Stimulated activated CD4-positive, alpha-beta T cell treated with anti-CD3 and anti-CD28 coated beads, Interleukin-2, amount 100 ng/mL, for 48 hours (primary cell): Measurements from ENCODE around the gene C10orf120.

Experiments used
- DNase-seq, 2 donors: peaks; one replicate each; pipeline ENCODE4 v3.0.0-alpha.2; 2020

C10orf120 gene

DNA sequence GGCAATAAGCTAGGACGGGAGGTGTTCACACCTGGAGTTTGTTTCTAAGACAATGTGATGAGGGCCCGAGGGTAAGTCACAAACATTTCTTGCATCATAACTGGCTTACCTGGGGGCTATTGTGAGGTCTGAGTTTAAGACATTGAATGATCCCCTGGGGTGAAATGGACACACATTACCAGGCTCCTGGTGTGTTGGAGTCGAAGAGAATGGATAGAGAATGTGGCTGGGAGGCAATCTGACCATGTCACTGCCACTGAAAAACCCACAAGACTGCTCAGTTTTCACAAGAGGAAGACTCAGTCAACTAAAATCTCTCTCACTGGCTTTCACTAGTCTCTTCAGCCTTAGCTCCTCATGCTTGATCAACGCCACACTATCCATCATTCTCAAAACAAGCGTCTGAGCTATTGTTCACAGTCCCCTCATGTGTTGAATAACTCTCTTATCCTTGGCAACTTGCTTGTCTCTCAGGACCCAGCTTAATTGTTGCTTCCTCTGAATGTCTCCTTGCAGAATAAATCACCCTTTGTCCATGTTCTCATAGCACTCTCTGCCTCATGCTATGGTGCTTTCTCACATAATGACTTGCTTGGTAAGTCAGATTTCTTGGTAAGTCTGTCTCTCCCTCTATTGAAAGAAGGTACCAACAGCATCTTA is at the start of gene C10orf120:
Gene C10orf120 (minus strand): TSS at position 51 of the 660 bp plus-strand sequence. CDS start 56 bp downstream, outside the sequence.
- DNase-seq, result no peak

DNA sequence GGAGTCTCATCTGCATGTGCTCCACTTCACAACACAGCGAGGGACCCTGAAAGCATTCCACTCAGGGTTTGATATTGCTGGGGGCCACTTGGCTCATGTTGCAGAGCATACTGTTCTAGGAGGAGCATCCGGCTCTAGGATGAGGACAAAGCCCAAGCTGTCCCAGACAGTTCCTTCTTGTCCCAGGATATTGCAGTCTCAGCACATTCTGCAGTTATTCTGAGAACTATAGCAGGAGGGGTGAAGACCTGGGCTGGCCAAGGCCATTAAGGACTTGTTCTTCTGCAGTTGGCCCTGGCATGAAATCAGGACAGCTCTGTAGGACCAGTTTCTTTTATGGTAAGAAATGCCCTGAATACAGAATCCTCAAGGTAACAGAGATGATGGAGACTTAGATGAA is 48.9 kb upstream of the C10orf120 start:
- DNase-seq, result no peak

DNA sequence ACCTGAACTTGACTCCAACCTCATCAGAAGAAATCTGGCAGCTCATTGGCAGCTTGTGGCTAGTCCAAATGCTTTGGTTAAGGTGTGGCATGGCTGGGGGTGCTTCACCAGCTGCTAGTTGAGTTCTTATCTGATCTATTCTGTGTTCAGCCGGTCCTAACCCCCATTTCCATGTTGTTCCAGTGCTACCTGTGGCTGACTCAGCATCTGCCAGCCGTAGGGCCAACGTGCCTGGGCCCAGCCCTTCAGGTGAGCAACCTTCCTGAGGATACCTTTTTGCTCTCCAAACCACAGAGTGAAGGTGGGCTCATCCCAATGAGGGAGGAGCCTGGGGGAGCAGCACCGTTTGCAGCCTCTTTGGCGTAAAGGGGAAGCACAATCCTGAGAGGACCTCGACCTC is 46.8 kb upstream of the C10orf120 start:
- no peak for DNase-seq

DNA sequence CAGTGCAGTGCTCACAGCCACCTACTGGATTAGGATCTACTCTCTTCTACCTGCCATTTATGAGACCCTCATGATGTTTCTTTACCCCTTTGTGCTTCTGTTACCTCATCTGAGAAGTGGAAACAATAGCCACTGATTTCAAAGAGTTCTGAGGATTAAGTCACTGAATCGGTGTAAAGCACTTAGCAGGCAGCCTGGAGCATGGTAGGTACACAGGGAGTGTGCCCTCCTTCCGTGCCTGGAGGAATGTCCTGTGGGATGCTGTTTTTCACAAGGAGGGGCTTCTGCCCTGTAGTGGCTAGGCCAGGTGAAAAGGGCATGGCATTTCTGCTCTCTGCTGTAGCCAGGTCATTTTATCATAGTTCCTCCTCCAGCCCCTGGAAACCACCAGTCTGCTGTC is 44.6 kb upstream of the C10orf120 start:
- no peak for DNase-seq

DNA sequence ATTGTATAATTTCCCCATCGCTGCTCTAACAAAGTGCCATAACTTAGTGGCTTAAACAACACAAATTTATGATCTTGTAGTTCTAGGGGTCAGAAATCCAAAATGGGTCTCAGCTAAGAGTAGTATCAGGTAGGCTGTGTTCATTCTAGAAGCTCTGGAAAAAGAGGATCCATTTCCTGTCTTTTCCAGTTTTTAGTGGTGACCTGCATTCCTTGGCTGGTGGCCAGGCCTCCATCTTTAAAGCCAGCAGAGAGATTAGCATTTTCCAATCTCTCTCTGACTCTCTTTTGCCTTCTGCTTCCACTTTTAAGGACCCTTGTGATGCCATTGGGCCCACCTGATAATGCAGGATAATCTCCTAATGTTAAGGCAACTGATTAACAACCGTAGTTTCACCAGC is 41.0 kb upstream of the C10orf120 start:
- no peak for DNase-seq

DNA sequence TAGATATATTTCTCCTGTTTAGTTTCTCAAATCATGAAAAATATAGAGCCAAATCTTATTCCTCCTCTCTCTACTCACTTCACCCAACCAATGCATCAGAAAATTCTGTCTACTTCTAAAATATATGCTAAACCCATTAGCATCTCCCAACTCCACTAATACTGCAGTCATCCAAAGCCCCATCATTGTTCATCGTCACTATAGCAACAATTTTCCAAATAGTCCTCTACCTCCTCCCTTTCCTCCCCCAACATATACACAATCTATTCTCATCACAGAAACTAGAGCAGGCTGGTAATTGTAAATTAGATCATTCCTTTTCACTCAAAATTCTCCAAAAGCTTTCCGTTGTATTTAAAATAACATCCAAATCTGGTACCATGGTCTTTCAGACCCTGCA is 38.4 kb upstream of the C10orf120 start:
- DNase-seq, result no peak

DNA sequence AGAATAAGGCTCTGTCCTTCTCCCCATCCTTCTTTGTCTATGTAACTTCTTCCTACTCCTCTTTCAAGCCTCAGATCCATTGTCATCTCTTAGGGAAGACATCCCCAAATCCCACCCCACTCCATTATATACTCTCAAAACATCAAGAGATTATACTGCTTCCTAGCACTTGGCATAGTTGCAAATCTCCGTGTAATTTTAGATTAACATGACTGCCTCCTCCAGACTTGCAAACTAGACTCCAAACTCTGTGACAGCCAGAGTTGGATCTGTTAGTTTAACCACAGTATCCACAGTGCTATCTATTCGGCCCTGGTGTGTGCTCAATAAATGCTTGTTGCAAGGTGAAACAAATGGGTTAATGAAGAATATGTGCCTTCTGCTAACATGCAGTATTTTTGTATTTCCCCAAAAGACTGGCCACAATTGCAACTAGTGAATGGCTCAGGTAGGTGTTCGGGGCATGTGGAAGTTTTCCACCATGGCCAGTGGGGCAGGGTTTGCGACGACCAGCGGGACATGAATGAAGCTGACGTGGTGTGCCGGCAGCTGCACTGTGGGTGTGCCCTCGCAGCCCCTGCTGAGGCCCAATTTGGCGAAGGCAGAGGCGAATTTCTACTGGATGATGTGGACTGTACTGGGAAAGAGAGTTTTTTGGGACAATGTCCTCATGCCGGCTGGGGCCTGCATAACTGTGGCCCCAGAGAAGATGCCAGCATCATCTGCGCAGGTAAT is 34.5 kb upstream of the C10orf120 start:
- no peak for DNase-seq

DNA sequence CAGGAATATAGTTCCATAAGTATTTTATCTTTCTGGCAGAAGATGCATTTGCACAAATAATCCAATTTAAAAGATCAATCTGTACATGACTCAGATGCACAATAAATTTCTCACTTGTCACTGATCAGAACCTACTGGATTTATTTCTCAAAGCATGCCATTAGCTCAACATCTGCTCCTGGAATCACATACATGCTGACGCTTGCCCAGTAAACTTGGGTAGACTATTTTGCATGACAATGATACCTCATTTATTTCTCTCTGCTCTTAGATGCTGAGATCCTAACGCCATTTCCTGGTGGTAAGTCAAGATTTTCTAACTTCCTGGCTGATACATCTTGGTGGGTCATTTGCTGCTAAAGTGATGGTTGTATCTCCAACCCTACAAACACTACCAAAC is 33.8 kb upstream of the C10orf120 start:
- no peak for DNase-seq

DNA sequence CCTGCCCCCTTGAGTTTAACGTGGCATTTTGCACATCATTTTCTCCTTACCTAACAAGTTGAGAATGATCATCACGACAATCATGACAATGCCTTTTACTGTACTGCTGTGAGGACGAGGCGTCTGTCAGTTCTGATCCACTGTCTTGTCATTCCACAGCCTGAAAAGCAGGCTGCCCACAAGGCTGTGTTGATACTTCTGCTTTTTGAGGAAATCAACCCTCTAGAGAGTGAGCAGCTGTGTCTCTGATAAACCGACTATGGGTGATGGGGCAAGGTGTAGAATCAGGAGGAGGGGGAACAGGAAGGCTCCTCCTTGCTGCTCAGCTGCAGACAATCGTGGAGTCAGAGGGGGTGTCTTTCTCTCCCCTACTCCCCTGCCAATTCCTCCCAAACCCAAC is 30.6 kb upstream of the C10orf120 start:
- DNase-seq, result no peak

DNA sequence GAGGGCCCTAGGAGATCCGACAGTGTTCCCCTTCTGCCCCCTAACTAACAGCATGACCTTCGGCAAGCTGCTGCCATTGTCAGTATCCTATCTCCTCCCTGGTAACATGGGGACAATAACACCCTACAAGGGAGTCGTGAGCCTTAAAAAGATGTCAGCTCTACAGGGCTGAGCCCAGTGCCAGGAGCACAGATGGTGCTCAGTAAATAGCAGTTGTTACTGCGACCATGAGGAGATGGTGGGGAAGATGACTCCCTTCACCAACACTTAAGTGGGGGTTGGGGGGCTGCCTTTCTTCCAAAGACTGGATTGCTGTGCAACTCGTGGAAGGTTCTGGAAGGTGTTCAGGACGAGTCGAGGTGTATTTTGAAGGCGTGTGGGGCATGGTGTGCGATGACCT is 29.5 kb upstream of the C10orf120 start:
- no peak for DNase-seq

DNA sequence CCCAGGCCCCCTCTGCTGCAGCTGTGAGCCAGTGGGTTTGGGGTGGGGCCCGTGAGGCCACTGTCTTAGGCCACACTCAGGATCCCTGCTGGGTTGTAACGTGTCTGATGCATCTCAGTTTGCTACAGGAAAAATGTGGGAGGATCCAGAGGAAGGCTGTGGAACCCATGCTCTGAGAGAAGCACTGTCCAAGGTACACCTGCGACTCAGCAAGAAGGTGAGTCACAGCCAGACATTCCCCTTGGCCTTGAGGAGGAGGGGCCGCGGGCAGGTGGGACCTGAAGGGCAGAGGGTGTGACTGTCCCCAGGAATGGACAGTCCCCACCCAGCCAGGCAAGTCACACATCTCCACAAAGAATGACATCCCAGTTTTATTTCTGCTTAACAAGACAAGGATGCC is 27.8 kb upstream of the C10orf120 start:
- DNase-seq, result no peak

DNA sequence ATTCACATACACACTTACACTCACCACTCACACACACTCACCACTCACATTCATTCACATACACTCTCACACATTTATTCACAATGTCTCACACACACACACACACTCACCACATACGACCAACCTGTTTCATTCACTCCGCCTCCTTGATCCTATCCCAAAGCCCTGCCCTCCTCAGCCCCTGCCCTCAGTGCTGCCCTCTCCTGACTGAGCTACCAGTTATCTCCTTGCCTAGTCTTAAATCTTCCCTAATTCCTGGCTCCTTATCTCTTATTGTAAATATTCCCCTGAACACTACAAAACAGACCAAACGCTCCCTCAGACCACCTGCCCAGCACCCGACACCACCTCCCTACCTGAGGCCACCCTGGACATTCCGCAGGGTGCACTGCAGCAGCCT is 26.1 kb upstream of the C10orf120 start:
- DNase-seq, result no peak

DNA sequence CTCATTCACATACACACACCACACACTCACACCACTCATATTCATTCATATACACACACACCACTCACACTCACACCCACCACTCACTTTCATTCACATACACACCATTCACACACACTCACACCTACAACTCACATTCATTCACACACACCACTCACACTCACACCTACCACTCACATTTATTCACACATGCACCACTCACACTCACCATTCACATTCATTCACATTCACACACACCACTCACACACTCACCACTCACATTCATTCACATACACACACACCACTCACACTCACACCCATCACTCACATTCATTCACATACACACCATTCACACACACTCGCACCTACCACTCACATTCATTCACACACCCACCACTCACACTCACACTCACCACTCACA is 25.4 kb upstream of the C10orf120 start:
- DNase-seq, result no peak

DNA sequence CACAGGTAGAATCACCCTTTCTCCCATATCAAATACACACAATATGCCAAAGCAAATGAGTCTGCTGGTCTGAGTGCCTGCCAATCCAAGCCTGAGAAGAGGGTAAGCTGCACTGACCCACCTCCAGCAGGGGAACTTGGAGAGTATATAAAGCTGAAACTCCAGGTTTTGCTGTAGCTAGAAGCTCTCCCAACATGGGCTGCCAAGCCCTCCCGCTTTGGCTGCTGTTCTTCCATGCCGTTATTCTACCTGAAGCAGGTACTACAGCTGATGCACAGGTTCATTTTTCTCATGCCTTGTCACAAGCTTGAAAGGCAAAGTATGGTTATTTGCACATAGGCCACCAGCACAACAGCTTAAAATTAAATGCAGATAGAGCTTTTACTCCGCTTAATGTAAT is 21.5 kb upstream of the C10orf120 start:
- DNase-seq, result no peak

DNA sequence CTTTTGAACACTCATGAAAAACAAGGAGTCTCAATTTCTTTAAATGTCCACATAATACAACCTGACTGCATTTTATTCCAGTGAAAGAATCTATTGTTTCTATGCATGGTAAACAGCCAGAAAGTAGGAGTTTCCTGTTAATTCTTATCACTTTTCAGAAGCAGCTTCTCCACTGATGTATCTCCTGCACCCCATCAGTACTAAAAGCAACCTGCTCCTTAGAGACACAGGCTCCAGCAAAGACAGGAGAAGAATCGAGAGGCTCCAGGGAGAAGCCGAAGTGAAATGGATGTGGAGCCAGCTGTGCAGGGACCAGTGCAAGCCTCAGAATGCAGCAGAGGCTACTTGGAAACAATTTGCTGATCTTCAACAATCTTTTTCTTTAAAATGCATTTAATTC is 16.4 kb upstream of the C10orf120 start:
- no peak for DNase-seq

DNA sequence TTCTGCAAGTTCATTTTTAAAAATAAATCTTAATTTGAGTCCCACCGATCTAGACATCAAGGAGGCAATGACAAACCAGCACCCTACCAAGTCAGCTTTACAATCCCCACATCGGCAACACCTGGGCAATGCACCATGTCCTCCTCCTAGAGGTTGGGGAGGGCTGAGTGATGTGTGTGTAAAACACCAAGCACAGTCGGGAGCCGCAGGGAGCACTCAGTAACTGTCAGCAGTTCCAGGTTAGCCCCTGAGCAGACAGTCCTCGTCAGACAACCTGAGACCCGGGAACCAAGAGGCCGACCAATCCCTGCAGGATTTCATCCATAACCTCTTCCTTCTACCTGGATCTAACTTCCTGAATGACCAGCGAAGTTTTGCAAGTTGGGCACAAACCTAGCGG is 15.9 kb upstream of the C10orf120 start:
- no peak for DNase-seq

DNA sequence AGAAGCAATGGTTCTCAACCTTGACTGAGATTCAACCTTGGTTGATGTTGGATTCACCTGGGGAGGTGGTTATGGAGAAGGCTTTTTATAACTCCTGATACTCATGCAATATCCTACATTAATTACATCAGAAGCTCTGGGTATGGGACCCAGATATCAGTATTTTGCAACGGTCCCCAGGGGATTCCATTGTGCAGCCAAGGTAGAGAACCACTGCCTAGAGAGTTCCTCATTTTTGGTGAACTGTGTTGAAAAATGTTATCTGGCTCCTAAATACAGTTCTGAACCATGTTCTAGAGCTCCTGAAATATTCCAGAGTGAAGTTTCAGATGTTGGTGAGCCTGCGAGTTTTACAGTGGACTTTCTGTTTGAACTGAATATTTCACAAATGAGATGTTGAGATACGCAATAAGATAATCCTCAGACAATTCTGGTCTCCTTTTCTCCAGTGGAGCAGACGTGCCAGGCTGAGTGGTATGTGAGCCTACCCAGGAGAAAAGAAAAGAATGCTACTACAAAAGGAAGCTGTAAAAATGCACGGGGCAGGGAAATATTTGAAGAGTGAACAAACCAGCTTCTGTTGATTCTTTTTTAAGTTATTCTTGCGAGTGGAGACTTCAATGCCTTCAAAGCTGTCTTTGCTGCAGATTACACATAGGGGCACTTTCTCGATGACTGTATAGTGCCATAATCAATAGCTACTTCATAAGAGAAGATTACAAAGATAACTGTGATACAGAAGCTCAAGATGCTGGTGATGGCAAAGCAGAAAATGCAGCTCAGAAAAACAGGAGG is 13.6 kb upstream of the C10orf120 start:
- no peak for DNase-seq

DNA sequence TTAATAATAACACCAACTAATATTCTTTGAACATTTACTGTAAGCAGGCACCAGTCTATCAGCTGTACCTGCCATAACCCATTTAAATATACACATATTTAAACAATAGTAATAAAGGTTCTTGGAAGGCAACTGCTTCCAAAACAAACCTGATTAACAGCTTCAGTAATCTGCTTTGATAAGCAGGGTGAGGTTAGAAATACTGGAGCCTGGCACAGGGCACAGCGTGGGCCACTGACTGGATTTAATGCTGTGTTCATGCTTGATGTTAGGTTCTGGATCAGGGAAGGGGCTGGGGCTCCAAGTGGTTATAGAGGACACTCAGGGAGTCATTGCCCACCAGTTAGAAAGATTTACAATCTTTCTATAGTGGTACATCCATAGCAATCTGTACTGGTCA is 10.9 kb upstream of the C10orf120 start:
- DNase-seq, result no peak

DNA sequence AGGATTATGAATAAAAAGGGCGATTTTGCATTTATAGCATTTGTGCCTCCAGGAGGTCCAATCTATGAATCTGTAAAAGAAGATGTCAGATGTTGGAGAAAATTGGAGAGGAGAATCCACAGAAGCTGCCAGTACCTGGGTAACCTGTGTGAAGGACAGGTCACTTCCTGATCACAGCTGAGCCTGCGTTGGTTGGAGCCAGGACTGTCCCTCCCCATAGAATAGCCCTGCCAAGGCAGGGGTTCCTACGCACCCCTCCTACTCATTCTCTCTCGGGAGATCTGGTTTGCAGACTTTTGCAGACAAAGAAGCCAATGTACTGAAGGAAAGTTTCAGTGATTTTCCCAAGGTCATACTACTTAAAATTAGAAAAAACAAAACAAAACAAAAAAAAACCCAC is 10.3 kb upstream of the C10orf120 start:
- no peak for DNase-seq

DNA sequence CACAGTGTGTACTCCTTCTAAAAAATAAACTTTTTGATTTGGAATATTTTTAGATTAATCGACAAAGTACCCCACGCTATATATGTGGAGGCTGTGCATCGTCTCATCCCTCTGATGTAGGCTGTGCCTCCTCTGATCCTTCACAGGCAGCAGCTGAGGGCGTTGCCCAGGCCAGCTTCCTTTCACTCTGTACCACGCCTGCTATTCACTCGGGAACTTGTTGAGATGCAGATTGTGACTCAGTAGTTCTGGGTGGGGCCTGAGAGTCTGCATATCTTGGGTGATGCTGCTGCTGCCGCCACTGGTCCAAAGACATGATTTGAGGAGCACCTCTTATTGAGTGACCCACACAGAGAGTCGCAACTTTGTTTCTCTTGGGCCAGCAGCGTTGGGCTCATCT is 7.9 kb upstream of the C10orf120 start:
- DNase-seq, result no peak

DNA sequence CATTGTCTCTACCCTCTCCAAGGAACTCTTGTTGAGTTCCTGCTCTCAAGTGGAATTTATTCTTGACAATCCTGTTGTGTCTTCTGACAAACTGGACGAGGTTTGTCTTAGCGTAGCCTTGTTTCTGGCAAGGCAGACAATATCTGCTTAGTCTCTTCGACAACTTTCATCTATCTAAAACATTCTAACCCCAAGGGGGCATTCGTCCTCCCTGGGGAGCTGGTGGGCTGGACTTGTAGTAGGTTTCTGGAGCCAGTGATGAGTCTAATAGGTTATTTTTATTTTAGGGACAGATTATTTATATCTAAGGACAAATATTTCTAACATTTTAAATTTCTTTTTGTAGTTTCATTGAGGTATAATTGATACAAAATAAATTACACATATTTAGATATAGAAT is 7.3 kb upstream of the C10orf120 start:
- no peak for DNase-seq

DNA sequence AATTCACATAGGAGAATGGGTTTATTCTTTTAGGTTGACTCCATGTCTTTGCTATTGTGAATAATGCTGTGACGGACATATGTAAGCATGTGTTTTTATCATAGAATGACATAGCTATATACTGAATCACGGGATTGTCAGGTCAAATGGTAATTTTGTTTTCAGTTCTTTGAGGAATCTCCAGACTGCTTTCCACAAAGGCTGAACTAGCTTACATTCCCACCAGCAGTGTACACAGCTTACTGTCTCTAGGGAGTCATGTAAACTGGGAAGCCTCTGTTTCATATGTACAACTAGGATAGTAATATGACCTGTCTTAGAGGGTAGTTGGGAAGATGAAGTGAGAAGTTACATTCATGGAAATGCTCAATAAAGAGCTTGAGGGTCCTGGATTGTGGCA is 6.8 kb upstream of the C10orf120 start:
- no peak for DNase-seq

DNA sequence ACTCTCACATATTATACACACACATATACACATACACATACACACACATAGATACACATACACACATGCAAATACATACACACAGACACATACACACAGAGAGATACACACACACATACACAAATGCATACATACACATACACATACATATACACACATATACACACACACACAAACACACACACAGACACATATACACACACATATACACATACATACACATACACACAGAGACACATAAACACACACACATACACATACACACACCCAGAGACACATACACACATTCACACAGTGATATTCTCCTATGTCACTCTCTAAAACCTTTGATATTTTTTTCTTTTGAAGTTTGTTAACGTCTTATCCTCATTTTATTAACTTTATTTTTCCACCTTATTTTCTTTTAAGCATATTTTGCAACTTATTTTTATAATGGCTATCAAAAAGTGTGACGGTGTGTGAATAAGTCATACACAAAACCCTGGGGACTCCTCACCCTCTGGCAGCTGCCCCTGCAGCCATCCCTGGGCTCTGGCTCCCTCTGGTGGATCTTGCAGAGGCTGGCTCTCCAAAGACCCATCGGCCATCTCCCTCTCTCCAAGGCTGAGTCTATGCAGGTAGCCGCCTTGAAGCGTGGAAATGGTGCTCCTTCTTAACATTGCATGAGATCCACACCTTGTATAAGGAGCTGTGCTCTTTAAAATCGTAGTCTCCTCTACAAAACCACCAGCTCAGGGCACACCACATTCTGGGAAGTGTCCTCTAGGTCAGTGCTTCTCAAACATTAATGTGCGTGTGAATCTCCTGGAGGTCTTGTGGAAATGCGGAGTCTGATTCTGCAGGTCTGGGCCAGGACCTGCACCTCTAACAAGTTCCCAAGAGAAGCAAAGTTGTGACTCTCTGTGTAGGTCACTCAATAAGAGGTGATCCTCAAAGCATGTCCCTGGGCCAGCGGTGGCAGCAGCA is 4.1 kb upstream of the C10orf120 start:
- peak; percentile 55 to 56 for DNase-seq
